ENCODE results near the gene GTPBP6.
"Not testable (repeated sequence)": the region's sequence is repeated elsewhere in the genome, so short reads cannot be mapped to it uniquely, and the experiment has no call there.

GTPBP6 gene

DNA sequence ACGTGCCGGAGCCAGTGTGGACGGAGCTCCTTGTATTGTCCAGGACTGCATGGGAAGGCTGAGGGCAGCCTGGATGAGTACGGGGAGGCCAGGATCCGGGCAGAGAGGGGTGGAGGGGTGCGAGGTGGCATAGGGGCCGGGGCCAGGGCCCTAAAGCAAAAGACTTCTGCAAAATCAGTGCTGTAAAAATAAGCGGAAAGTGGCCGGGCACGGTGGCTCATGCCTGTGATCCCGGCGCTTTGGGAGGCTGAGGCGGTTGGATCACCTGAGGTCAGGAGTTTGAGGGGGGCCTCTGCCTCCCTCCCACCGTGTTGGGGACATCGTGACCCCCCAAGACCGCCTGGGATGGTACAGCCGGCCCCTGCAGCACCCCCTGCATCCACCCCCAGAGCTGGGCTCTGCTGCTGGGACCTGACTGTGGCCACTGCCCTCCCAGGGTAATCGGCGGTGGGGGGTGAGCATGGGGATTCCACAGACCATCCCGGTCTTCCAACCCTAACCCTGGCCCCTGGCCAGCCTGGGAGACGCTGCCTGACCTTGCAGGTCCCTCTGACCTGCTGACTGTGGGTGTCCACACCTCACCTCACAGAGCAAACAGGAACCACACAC, 60.8 kb downstream of the GTPBP6 start:
- TF ChIP-seq, protein P1, sequence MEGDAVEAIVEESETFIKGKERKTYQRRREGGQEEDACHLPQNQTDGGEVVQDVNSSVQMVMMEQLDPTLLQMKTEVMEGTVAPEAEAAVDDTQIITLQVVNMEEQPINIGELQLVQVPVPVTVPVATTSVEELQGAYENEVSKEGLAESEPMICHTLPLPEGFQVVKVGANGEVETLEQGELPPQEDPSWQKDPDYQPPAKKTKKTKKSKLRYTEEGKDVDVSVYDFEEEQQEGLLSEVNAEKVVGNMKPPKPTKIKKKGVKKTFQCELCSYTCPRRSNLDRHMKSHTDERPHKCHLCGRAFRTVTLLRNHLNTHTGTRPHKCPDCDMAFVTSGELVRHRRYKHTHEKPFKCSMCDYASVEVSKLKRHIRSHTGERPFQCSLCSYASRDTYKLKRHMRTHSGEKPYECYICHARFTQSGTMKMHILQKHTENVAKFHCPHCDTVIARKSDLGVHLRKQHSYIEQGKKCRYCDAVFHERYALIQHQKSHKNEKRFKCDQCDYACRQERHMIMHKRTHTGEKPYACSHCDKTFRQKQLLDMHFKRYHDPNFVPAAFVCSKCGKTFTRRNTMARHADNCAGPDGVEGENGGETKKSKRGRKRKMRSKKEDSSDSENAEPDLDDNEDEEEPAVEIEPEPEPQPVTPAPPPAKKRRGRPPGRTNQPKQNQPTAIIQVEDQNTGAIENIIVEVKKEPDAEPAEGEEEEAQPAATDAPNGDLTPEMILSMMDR (IDR thresholded peaks at IDR 0.05; ENCODE audit: low read depth, low read length): no peak
- H3K4me3 ChIP-seq (ENCODE audit: low read depth, low read length): no peak overlapping the region

DNA sequence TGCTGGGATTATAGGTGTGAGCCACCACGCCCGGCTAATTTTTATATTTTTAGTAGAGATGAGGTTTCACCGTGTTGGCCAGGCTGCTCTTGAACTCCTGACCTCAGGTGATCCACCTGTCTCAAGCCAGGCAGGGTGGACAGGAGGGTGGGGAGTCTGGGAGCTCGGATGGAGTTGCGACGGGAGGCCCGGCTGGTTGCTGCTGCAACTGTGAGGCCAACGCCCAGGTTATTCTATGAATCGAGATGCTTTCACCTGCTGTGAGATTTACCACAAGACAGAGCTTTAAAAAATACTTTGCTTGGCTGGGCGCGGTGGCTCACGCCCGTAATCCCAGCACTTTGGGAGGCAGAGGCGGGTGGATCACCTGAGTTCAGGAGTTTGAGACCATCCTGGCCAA, 61.5 kb downstream of the GTPBP6 start:
- not testable (repeated sequence) for H3K4me3 ChIP-seq (ENCODE audit: low read depth, low read length)

DNA sequence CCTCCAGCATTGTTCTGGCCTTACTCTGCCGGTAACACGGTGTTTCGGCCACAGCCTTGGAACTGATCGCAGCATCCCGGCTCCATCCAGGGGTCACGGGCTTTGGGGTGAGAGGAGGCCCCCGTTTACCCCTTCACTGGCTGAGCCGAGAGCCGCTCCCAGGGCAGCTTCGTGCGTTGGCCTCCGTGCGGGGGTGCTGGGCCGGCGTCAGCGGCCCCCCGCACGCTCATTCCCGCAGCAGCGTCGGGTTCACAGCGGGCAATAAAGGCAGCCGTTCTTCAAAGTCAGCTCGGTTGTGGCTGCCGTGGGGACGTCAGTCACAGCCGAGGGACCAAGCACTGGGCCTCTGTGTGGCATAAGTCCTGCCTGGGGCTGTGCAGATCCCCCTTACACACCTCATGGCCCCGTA, 62.7 kb downstream of the GTPBP6 start:
- H3K4me3 ChIP-seq (ENCODE audit: low read depth, low read length): no peak overlapping the region
- TF ChIP-seq, protein P1 (IDR thresholded peaks at IDR 0.05; ENCODE audit: low read depth, low read length): no peak

All from WI38 (cell line).